ENCODE measurements around the gene ACOT8.

GRCh38 chr20:45872626-45873025 is 15.4 kb upstream of the ACOT8 start:
- TF ChIP-seq EZH2 (IDR thresholded peaks at IDR 0.05; ENCODE audit: insufficient read depth, poor library complexity, severe bottlenecking): no peak
- no peak for TF ChIP-seq EZH2phosphoT487 (IDR thresholded peaks at IDR 0.05; ENCODE audit: insufficient read depth, low read depth)

All from GM23248 (cell line).